ENCODE measurements around the gene CPA4.

Gene CPA4

DNA sequence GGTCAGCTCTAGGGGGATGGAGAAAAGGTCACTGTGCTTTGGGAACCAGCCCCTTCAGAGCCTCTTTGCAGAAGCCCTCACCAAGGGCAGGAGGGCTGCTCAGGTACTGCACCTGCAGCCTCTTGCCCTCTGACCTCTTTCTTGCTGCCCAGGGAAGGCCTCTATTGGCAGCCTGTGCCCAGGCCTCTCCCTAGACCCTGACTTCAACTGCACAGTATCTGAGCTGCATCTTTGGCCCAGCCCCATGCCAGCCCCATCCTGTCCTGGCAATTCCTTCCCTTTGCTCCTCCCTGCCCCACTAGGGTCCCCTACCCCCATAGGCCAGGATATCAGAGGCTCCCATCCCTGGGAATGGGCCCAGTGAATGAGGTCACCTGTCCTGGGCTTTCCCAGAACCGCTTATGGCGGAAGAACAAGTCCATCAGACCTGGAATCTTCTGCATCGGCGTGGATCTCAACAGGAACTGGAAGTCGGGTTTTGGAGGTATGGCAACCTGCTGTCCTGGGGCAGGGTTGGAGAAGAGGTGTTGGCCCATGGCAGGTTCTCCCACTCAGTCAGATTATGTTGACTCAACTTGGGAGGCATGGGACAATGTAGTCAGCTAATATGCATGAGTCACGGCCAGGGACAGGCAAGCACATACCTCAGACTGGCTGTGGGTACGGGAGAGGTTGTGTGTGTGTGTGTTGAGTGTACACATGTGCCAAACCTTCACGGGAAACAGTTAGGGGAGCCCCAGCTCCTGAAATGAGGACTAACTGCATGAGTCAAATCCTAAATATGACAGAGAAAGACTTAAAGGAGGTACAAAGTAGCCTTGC lies 70.3 kb downstream of the CPA4 start:
- Histone ChIP-seq H3K9ac (ENCODE audit: low read length) (peak overlapping the region; percentile 39), H3K79me1 (replicated peaks; ENCODE audit: low read length, poor library complexity, severe bottlenecking) (no peaks in the 10 kb centered on the region), H3K4me2 (ENCODE audit: low read length, poor library complexity, severe bottlenecking) (no peak overlapping the region), H2BK120ac (ENCODE audit: low read depth, low read length) (peak overlapping the region; percentile 64), H4K91ac (ENCODE audit: low read length) (peak overlapping the region; percentile 82), H3K4me3 (ENCODE audit: insufficient read depth in 1 of 2, low read depth in 1 of 2, low read length in 2 of 2) (no peak overlapping the region), H3K27me3 (ENCODE audit: control insufficient read depth in 1 of 2, insufficient read depth in 1 of 2, low read length in 2 of 2) (no peaks in the 10 kb centered on the region), H3K14ac (ENCODE audit: low read length in 2 of 2) (peak overlapping the region in 1 of 2 experiments; percentile 61), H2BK15ac (ENCODE audit: low read depth, poor library complexity, severe bottlenecking) (peak overlapping the region; percentile 87), H2BK12ac (ENCODE audit: low read length in 2 of 2) (peak overlapping the region; percentile 86 to 93), H2BK5ac (ENCODE audit: low read depth, low read length, poor library complexity, severe bottlenecking) (peak overlapping the region; percentile 89), H3K23ac (ENCODE audit: low read length in 2 of 2) (no peak overlapping the region), H3K36me3 (ENCODE audit: control insufficient read depth in 1 of 2, insufficient read depth in 2 of 2, low read depth in 1 of 2, low read length in 2 of 2) (peaks cover 0 to 4% of the 10 kb centered on the region in 2 experiments), H2AK5ac (ENCODE audit: low read length, severe bottlenecking) (peak overlapping the region; percentile 97), H3K9me3 (ENCODE audit: control insufficient read depth, low read length) (peaks cover 24% of the 10 kb centered on the region), H3K4me1 (ENCODE audit: control insufficient read depth, insufficient read depth, low read depth, low read length) (peaks cover 32% of the 10 kb centered on the region), H3K18ac (ENCODE audit: low read depth in 1 of 2, low read length in 2 of 2) (peak overlapping the region; percentile 52 to 89), H3K4ac (ENCODE audit: low read depth in 1 of 2, low read length in 2 of 2) (peak overlapping the region; percentile 42 to 62), H3K27ac (ENCODE audit: low read length, poor library complexity, severe bottlenecking) (peak overlapping the region; percentile 91), H4K8ac (ENCODE audit: low read length) (peak overlapping the region; percentile 66), H2AFZ (ENCODE audit: low read depth, low read length) (no peak overlapping the region)
- WGBS = 53% methylated on average over 8 of the region's 8 CpGs
- DNase-seq = peak; percentile 96

DNA sequence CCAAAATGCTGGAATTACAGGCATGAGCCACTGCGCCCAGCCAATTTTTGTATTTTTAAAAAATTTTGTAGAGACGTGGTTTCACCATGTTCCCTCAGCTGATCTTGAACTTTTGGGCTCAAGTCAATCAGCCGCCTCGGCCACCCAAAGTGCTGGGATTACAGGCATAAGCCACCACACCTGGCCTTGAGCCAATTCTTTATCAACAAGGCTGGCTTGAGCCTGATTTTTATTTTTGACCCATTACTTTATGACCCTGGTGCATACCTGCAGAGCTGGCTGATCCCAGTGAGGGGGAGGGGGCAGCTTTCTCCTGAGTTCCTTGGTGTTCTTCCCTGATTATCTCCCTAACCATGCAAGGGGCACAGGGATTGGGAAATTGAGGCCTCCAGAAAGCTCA lies 71.5 kb downstream of the CPA4 start:
- no peak overlapping the region for H3K4me2 ChIP-seq (ENCODE audit: low read length, poor library complexity, severe bottlenecking)
- H3K4me3 ChIP-seq (ENCODE audit: insufficient read depth in 1 of 2, low read depth in 1 of 2, low read length in 2 of 2) = no peak overlapping the region
- peak overlapping the region; percentile 85 for H3K27ac ChIP-seq (ENCODE audit: low read length, poor library complexity, severe bottlenecking)
- H3K79me1 ChIP-seq (replicated peaks; ENCODE audit: low read length, poor library complexity, severe bottlenecking) = no peaks in the 10 kb centered on the region
- H3K36me3 ChIP-seq (ENCODE audit: control insufficient read depth in 1 of 2, insufficient read depth in 2 of 2, low read depth in 1 of 2, low read length in 2 of 2) = peaks cover 0 to under 1% of the 10 kb centered on the region in 2 experiments
- H3K4me1 ChIP-seq (ENCODE audit: control insufficient read depth, insufficient read depth, low read depth, low read length) = peaks cover 43% of the 10 kb centered on the region
- peak overlapping the region; percentile 36 for H4K91ac ChIP-seq (ENCODE audit: low read length)
- H3K18ac ChIP-seq (ENCODE audit: low read depth in 1 of 2, low read length in 2 of 2) = peak overlapping the region; percentile 58 to 68
- H2AK5ac ChIP-seq (ENCODE audit: low read length, severe bottlenecking) = peak overlapping the region; percentile 96
- H3K9ac ChIP-seq (ENCODE audit: low read length) = no peak overlapping the region
- no peak overlapping the region for H3K23ac ChIP-seq (ENCODE audit: low read length in 2 of 2)
- 96% methylated on average over 4 of the region's 4 CpGs for WGBS
- peak overlapping the region; percentile 57 for H2BK15ac ChIP-seq (ENCODE audit: low read depth, poor library complexity, severe bottlenecking)
- no peak overlapping the region for H2BK5ac ChIP-seq (ENCODE audit: low read depth, low read length, poor library complexity, severe bottlenecking)
- H3K14ac ChIP-seq (ENCODE audit: low read length in 2 of 2) = no peak overlapping the region
- H3K4ac ChIP-seq (ENCODE audit: low read depth in 1 of 2, low read length in 2 of 2) = peak overlapping the region; percentile 3 to 55
- peak overlapping the region; percentile 29 for H2BK120ac ChIP-seq (ENCODE audit: low read depth, low read length)
- no peak overlapping the region for H4K8ac ChIP-seq (ENCODE audit: low read length)
- H3K9me3 ChIP-seq (ENCODE audit: control insufficient read depth, low read length) = peaks cover 19% of the 10 kb centered on the region
- no peak for DNase-seq
- H2BK12ac ChIP-seq (ENCODE audit: low read length in 2 of 2) = peak overlapping the region; percentile 6 to 95
- H3K27me3 ChIP-seq (ENCODE audit: control insufficient read depth in 1 of 2, insufficient read depth in 1 of 2, low read length in 2 of 2) = no peaks in the 10 kb centered on the region
- H2AFZ ChIP-seq (ENCODE audit: low read depth, low read length) = no peak overlapping the region

DNA sequence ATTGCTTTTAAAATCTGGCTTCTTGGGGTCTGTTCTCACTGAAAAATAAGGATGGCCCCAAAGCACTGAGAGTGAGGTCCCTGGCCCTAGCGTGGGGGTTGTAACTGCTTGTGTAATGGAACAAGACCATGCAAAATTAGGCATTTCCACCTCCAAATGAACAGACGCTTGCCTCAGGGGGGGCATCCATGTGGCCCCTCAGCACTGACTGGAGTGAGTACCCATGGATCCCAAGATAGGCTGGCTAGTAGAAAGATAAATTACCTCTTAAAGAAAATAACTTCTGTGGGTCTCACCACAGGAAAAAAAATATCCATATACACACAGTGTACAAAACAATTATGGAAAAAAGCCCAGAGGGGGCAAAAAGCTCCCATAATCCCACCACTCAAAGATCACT lies 72.1 kb downstream of the CPA4 start:
- Histone ChIP-seq H2AFZ (ENCODE audit: low read depth, low read length) (no peak overlapping the region), H2BK120ac (ENCODE audit: low read depth, low read length) (no peak overlapping the region), H3K9ac (ENCODE audit: low read length) (no peak overlapping the region), H4K91ac (ENCODE audit: low read length) (peak overlapping the region; percentile 37), H2BK12ac (ENCODE audit: low read length in 2 of 2) (peak overlapping the region; percentile 6 to 95), H3K4me1 (ENCODE audit: control insufficient read depth, insufficient read depth, low read depth, low read length) (peaks cover 47% of the 10 kb centered on the region), H3K23ac (ENCODE audit: low read length in 2 of 2) (no peak overlapping the region), H2BK15ac (ENCODE audit: low read depth, poor library complexity, severe bottlenecking) (peak overlapping the region; percentile 20), H3K14ac (ENCODE audit: low read length in 2 of 2) (no peak overlapping the region), H3K36me3 (ENCODE audit: control insufficient read depth in 1 of 2, insufficient read depth in 2 of 2, low read depth in 1 of 2, low read length in 2 of 2) (no peaks in the 10 kb centered on the region), H2BK5ac (ENCODE audit: low read depth, low read length, poor library complexity, severe bottlenecking) (peak overlapping the region; percentile 47), H3K4me2 (ENCODE audit: low read length, poor library complexity, severe bottlenecking) (no peak overlapping the region), H3K79me1 (replicated peaks; ENCODE audit: low read length, poor library complexity, severe bottlenecking) (no peaks in the 10 kb centered on the region), H3K4me3 (ENCODE audit: insufficient read depth in 1 of 2, low read depth in 1 of 2, low read length in 2 of 2) (no peak overlapping the region), H3K27me3 (ENCODE audit: control insufficient read depth in 1 of 2, insufficient read depth in 1 of 2, low read length in 2 of 2) (no peaks in the 10 kb centered on the region), H2AK5ac (ENCODE audit: low read length, severe bottlenecking) (peak overlapping the region; percentile 96), H3K4ac (ENCODE audit: low read depth in 1 of 2, low read length in 2 of 2) (peak overlapping the region in 1 of 2 experiments; percentile 5), H3K9me3 (ENCODE audit: control insufficient read depth, low read length) (peaks cover 13% of the 10 kb centered on the region), H4K8ac (ENCODE audit: low read length) (no peak overlapping the region), H3K18ac (ENCODE audit: low read depth in 1 of 2, low read length in 2 of 2) (peak overlapping the region in 1 of 2 experiments; percentile 68), H3K27ac (ENCODE audit: low read length, poor library complexity, severe bottlenecking) (peak overlapping the region; percentile 85)
- no peak for DNase-seq
- WGBS = 83% methylated on average over 2 of the region's 2 CpGs

Data from mesenchymal stem cell (in vitro differentiated cells and primary cell).